Measurements from ENCODE around the gene CHRD. TPM values are rescaled to one million over a fixed set of nuclear protein-coding genes. Genes with fewer than 3 reads are reported as not detected.

The CHRD gene
- 1 to 10 TPM; 2.0 TPM for total RNA-seq

DNA sequence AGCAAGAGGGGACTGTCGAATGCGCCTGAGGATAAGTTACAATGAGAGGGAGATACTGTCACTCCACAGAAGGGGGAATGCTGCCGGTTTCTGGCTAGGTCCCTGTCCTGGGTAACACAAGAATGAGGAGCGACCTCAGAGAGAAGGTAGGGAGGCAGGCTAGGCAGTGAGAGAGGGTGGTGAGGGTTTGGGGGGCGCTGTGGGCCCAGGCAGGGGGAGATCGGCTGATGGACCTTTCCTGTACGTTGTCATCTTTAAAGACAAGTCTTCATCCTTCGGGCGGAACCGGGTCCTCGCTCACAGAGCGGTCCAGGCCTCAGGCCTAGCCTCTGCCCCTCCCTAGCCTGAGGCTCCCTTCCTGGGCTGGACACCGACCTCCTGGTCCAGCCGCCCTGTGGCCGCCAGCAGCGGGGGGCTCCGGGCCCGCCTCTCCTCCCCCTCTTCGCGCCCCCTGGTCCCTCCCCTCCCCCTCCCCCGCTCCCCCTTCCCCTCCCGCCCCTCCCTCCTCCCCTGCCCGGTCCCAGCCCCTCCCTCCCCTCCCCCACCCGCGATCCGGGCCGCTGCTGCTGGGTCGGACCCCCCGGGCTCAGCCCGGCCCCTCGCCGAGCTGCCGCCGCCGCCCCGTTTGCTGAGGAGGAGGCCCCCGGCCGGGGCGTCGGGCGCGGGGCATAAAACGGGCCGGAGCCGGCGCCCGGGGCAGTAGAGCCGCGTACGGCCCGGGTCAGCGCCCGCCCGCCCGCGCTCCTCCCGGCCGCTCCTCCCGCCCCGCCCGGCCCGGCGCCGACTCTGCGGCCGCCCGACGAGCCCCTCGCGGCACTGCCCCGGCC, at the start of gene CHRD:
TSS of gene CHRD (plus strand) at position 697 of the 827 bp plus-strand sequence. CDS start 265 bp downstream, outside the sequence.
- H3K27me3 ChIP-seq: peaks cover 30% of the 10 kb centered on the region
- intact Hi-C loops (cut with DNase I): loop anchor here (10.0 kb wide), 1 partner anchor 85 kb away; no protein-coding TSS in a partner anchor
- peak within 1 kb of the TSS; percentile 47 to 52 for H3K9ac ChIP-seq (ENCODE audit: low read depth in 2 of 2, low read length in 2 of 2)
- no peak for DNase-seq
- peaks cover 9% of the 10 kb centered on the region for H3K4me1 ChIP-seq
- peak within 1 kb of the TSS; percentile 47 for H3K27ac ChIP-seq
- no peaks in the 10 kb centered on the region for H3K36me3 ChIP-seq
- peak within 1 kb of the TSS; percentile 28 for H3K4me3 ChIP-seq
- H3K9me3 ChIP-seq: no peaks in the 10 kb centered on the region
- TF ChIP-seq, protein P1, sequence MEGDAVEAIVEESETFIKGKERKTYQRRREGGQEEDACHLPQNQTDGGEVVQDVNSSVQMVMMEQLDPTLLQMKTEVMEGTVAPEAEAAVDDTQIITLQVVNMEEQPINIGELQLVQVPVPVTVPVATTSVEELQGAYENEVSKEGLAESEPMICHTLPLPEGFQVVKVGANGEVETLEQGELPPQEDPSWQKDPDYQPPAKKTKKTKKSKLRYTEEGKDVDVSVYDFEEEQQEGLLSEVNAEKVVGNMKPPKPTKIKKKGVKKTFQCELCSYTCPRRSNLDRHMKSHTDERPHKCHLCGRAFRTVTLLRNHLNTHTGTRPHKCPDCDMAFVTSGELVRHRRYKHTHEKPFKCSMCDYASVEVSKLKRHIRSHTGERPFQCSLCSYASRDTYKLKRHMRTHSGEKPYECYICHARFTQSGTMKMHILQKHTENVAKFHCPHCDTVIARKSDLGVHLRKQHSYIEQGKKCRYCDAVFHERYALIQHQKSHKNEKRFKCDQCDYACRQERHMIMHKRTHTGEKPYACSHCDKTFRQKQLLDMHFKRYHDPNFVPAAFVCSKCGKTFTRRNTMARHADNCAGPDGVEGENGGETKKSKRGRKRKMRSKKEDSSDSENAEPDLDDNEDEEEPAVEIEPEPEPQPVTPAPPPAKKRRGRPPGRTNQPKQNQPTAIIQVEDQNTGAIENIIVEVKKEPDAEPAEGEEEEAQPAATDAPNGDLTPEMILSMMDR (IDR thresholded peaks at IDR 0.05): no peak

GRCh38 chr3:184332370-184333090, 47.3 kb upstream of the CHRD start:
- Histone ChIP-seq H3K4me3 (no peak overlapping the region), H3K27ac (no peak overlapping the region), H3K9me3 (no peaks in the 10 kb centered on the region), H3K27me3 (no peaks in the 10 kb centered on the region), H3K36me3 (peaks cover 40% of the 10 kb centered on the region), H3K9ac (ENCODE audit: low read depth in 2 of 2, low read length in 2 of 2) (no peak overlapping the region), H3K4me1 (no peaks in the 10 kb centered on the region)
- intact Hi-C loops (cut with DNase I): no loop called here
- TF ChIP-seq, protein P1 (IDR thresholded peaks at IDR 0.05): no peak
- DNase-seq: no peak

GRCh38 chr3:184333190-184333589, 46.7 kb upstream of the CHRD start:
- DNase-seq: no peak
- no peaks in the 10 kb centered on the region for H3K4me1 ChIP-seq
- no peak overlapping the region for H3K27ac ChIP-seq
- no peaks in the 10 kb centered on the region for H3K9me3 ChIP-seq
- TF ChIP-seq, protein P1 (IDR thresholded peaks at IDR 0.05): no peak
- peaks cover 36% of the 10 kb centered on the region for H3K36me3 ChIP-seq
- no peak overlapping the region for H3K9ac ChIP-seq (ENCODE audit: low read depth in 2 of 2, low read length in 2 of 2)
- H3K27me3 ChIP-seq: no peaks in the 10 kb centered on the region
- intact Hi-C loops (cut with DNase I): no loop called here
- H3K4me3 ChIP-seq: no peak overlapping the region

- no peaks in the 10 kb centered on the region for H3K4me1 ChIP-seq
- no peak overlapping the region for H3K9ac ChIP-seq (ENCODE audit: low read depth in 2 of 2, low read length in 2 of 2)
- intact Hi-C loops (cut with DNase I): no loop called here
- TF ChIP-seq, protein P1 (IDR thresholded peaks at IDR 0.05): no peak
- H3K9me3 ChIP-seq: no peaks in the 10 kb centered on the region
- H3K27ac ChIP-seq: no peak overlapping the region
- DNase-seq: no peak
- H3K27me3 ChIP-seq: no peaks in the 10 kb centered on the region
- H3K4me3 ChIP-seq: no peak overlapping the region
- peaks cover 36% of the 10 kb centered on the region for H3K36me3 ChIP-seq
Observed at GRCh38 chr3:184333700-184334099, 46.2 kb upstream of the CHRD start.

DNA sequence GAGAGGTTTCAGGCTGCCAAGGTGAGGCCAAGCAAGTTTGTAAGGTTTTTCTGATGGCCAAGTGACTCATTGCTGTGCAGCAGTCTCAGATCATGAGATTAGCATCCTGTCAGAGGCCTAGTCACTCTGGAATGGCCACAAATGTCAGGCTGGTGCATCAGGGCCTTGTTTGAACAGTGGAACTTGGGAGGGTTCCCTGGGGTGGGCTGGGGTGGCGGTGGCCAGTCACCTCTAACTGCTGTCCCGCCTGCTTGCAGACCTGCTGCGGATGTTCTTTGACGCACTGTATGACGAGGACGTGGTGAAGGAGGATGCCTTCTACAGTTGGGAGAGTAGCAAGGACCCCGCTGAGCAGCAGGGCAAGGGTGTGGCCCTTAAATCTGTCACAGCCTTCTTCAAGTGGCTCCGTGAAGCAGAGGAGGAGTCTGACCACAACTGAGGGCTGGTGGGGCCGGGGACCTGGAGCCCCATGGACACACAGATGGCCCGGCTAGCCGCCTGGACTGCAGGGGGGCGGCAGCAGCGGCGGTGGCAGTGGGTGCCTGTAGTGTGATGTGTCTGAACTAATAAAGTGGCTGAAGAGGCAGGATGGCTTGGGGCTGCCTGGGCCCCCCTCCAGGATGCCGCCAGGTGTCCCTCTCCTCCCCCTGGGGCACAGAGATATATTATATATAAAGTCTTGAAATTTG, 45.2 kb upstream of the CHRD start:
- Histone ChIP-seq H3K27me3 (no peaks in the 10 kb centered on the region), H3K4me1 (no peaks in the 10 kb centered on the region), H3K4me3 (no peak overlapping the region), H3K9ac (ENCODE audit: low read depth in 2 of 2, low read length in 2 of 2) (no peak overlapping the region), H3K27ac (peak overlapping the region; percentile 78), H3K36me3 (peaks cover 30% of the 10 kb centered on the region), H3K9me3 (no peaks in the 10 kb centered on the region)
- intact Hi-C loops (cut with DNase I): no loop called here
- TF ChIP-seq, protein P1 (IDR thresholded peaks at IDR 0.05): no peak
- no peak for DNase-seq
